BE2C (cell line): ENCODE measurements around the gene MIEN1.

Source experiments
- DNase-seq: peaks from one replicate; pipeline ENCODE4 v3.0.0-alpha.2; 2020
- H3K27me3 ChIP-seq: fragments of 250-450 bp; sonication (Bioruptor Pico); 2 replicates; pipeline ENCODE4 v1.5.1; 2020; ENCODE audit warnings: mild to moderate bottlenecking
- H3K36me3 ChIP-seq: fragments of 250-450 bp; sonication (Bioruptor Pico); 2 replicates; pipeline ENCODE4 v1.5.1; 2020; ENCODE audit warnings: mild to moderate bottlenecking
- H3K4me1 ChIP-seq: fragments of 250-450 bp; sonication (Bioruptor Pico); 2 replicates; pipeline ENCODE4 v1.5.1; 2020
- H3K4me3 ChIP-seq: 2 replicates; pipeline ENCODE4 v1.5.1; 2011; ENCODE audit warnings: low read depth, low read length
- H3K9me3 ChIP-seq: fragments of 250-450 bp; sonication (Bioruptor Pico); 2 replicates; pipeline ENCODE4 v1.5.1; 2020
- TF ChIP-seq, protein P1 (sequence below): IDR thresholded peaks from 2 replicates; pipeline ENCODE4 v1.5.1; 2012; ENCODE audit warnings: mild to moderate bottlenecking, low read depth, low read length

MIEN1 gene

GRCh38 chr17:39763051-39763820 is 32.9 kb upstream of the MIEN1 start:
- H3K9me3 ChIP-seq: peaks cover 13% of the 10 kb centered on the region
- no peak for DNase-seq
- TF ChIP-seq, protein P1, sequence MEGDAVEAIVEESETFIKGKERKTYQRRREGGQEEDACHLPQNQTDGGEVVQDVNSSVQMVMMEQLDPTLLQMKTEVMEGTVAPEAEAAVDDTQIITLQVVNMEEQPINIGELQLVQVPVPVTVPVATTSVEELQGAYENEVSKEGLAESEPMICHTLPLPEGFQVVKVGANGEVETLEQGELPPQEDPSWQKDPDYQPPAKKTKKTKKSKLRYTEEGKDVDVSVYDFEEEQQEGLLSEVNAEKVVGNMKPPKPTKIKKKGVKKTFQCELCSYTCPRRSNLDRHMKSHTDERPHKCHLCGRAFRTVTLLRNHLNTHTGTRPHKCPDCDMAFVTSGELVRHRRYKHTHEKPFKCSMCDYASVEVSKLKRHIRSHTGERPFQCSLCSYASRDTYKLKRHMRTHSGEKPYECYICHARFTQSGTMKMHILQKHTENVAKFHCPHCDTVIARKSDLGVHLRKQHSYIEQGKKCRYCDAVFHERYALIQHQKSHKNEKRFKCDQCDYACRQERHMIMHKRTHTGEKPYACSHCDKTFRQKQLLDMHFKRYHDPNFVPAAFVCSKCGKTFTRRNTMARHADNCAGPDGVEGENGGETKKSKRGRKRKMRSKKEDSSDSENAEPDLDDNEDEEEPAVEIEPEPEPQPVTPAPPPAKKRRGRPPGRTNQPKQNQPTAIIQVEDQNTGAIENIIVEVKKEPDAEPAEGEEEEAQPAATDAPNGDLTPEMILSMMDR: no peak
- H3K4me1 ChIP-seq: no peaks in the 10 kb centered on the region
- H3K27me3 ChIP-seq: peaks cover 90% of the 10 kb centered on the region
- H3K4me3 ChIP-seq: no peak overlapping the region
- H3K36me3 ChIP-seq: no peaks in the 10 kb centered on the region

DNA sequence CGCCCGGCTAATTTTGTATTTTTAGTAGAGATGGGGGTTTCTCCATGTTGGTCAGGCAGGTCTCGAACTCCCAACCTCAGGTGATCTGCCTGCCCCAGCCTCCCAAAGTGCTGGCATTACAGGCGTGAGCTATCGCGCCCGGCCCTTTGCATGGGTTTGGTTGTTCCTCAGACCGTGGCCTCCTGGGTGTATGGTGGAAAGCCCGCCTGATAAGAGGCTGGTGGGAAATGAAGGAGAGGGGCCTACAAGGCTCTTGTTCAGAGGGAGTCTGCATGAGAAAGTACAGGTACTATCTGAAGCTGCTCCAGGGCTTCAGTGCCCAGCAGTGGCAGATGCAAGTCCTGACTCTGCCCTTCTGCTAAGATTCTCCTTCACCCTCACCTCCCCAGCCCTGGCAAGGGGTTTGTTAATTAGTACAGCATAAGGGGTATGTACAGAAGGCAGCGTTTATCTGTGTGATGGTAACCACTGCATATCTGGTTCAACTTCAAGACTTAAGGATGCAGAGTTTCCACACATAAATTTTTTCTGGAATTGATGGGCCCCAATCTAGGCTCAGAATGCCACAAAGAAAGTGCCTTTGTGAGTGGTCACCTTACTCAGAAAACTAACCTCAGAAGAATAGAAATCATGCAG is 31.6 kb upstream of the MIEN1 start:
- Histone ChIP-seq H3K4me3 (no peak overlapping the region), H3K9me3 (peaks cover 13% of the 10 kb centered on the region), H3K4me1 (no peaks in the 10 kb centered on the region), H3K27me3 (peaks cover 92% of the 10 kb centered on the region), H3K36me3 (no peaks in the 10 kb centered on the region)
- no peak for DNase-seq
- TF ChIP-seq, protein P1: no peak

DNA sequence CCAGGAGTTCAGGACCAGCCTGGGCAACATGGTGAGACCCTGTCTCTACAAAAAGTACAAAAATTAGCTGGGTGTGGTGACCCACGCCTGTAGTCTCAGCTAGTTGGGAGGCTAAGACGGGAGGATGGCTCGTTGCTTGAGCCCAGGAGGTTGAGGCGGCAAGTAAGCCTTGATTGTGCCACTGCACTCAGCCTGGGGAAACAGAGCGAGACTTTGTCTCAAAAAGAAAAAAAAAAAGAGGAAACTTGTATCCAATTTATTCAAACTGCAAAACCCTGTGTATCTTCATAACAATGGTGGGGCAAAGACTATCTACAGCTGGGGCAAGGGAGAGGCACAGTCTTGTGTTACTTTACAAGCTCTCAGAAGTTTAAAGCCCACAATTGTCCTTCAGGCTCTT is 28.9 kb upstream of the MIEN1 start:
- Histone ChIP-seq H3K27me3 (peaks cover 84% of the 10 kb centered on the region), H3K4me1 (no peaks in the 10 kb centered on the region), H3K9me3 (no peaks in the 10 kb centered on the region), H3K36me3 (no peaks in the 10 kb centered on the region), H3K4me3 (no peak overlapping the region)
- TF ChIP-seq, protein P1: no peak
- DNase-seq: no peak

DNA sequence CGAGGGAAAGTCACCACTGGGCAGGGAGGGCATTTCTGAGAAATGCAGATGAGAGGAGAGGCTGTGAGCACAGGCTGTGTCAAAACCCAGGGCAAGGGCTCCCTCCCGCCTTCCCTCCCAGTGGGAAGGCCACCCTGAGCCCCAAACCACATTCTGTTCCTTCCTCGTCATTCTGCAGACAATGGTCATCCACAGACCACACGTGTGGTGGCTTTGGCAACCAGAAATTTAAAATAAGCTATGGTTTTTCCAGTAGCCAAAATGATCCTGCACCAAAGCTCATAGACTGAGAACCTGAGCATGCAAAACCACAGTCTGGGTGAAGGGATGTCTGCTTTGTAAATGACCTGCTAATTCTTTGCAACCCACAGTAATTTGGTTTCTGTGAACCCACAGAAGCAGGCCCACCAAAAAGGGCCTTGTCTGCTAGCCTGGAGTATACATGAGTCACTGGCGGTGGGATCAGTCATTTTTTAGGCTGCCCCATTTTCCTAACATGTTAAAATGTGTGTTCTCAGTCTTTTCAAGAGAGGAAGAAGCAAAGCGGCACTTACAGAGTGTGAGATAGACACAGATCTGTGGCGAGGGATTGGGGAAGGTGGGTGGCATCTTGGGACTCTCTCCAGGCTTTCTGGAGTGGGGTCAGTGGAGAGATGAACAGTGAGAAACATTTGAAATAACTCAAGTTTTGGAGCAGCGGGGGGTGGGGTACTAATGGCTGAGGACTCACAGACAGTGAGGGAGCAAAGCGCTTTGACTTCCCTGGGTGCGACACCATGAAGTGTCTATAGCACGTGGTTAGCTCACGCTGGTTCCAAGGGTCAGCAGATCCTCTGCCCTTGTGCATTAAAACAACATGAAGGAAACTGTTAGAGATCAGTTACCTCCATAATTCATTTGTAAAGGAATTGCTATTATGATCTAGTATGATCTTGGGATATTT is 27.9 kb upstream of the MIEN1 start:
- no peak for DNase-seq
- Histone ChIP-seq H3K9me3 (no peaks in the 10 kb centered on the region), H3K4me1 (no peaks in the 10 kb centered on the region), H3K36me3 (no peaks in the 10 kb centered on the region), H3K4me3 (no peak overlapping the region), H3K27me3 (peaks cover 75% of the 10 kb centered on the region)
- TF ChIP-seq, protein P1: no peak

- no peak for DNase-seq
- no peaks in the 10 kb centered on the region for H3K9me3 ChIP-seq
- no peaks in the 10 kb centered on the region for H3K4me1 ChIP-seq
- no peaks in the 10 kb centered on the region for H3K36me3 ChIP-seq
- H3K4me3 ChIP-seq: no peak overlapping the region
- TF ChIP-seq, protein P1: no peak
- H3K27me3 ChIP-seq: peaks cover 65% of the 10 kb centered on the region
These were observed 26.9 kb upstream of the MIEN1 start for GRCh38 chr17:39757176-39757662.
